ENCODE measurements around the gene CLDN25. TPM values are rescaled to one million over a fixed set of nuclear protein-coding genes. Genes with fewer than 3 reads are reported as not detected.

CLDN25 gene
- total RNA-seq (not detected), polyA plus RNA-seq (ENCODE audit: insufficient read depth, low read depth, low replicate concordance) (not detected)
- long read RNA-seq, donor 1: 0 reads
- long read RNA-seq, donor 2: 0 reads

DNA sequence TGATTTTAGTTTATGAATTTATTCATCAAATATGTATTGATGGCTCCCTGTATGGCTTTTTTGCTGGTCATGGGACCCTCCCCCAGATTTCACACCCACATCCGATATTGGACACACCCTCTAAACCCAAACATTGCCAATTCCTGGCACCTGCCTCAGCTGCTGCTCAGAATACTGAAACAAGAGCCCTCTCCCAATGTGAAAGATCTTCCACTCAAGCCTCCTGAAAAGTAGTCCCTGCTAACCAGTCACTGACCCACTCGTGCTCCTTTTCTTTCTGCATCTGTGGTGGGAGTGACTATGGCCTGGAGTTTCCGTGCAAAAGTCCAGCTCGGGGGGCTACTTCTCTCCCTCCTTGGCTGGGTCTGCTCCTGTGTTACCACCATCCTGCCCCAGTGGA lies at the start of gene CLDN25:
TSS of gene CLDN25 (plus strand) at position 301 of the 400 bp plus-strand sequence. CDS start at position 301, 0 bp downstream.
- no peak for DNase-seq
- no peaks in the 10 kb centered on the region for H3K9me3 ChIP-seq
- no peak for TF ChIP-seq POLR2A (IDR thresholded peaks at IDR 0.05)
- TF ChIP-seq, protein P1, sequence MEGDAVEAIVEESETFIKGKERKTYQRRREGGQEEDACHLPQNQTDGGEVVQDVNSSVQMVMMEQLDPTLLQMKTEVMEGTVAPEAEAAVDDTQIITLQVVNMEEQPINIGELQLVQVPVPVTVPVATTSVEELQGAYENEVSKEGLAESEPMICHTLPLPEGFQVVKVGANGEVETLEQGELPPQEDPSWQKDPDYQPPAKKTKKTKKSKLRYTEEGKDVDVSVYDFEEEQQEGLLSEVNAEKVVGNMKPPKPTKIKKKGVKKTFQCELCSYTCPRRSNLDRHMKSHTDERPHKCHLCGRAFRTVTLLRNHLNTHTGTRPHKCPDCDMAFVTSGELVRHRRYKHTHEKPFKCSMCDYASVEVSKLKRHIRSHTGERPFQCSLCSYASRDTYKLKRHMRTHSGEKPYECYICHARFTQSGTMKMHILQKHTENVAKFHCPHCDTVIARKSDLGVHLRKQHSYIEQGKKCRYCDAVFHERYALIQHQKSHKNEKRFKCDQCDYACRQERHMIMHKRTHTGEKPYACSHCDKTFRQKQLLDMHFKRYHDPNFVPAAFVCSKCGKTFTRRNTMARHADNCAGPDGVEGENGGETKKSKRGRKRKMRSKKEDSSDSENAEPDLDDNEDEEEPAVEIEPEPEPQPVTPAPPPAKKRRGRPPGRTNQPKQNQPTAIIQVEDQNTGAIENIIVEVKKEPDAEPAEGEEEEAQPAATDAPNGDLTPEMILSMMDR (IDR thresholded peaks at IDR 0.05): no peak
- H3K27me3 ChIP-seq: no peaks in the 10 kb centered on the region
- no peaks in the 10 kb centered on the region for H3K36me3 ChIP-seq (ENCODE audit: low read depth, missing control alignments)
- intact Hi-C loops (cut with DNase I; ENCODE audit: low total_unique reads): no loop called here
- 76 to 83% methylated on average over 4 of the region's 4 CpGs for WGBS, 2 donors
- no peaks in the 10 kb centered on the region for H3K4me1 ChIP-seq
- H3K4me3 ChIP-seq: no peak within 1 kb of the TSS
- no peak within 1 kb of the TSS for H3K27ac ChIP-seq

DNA sequence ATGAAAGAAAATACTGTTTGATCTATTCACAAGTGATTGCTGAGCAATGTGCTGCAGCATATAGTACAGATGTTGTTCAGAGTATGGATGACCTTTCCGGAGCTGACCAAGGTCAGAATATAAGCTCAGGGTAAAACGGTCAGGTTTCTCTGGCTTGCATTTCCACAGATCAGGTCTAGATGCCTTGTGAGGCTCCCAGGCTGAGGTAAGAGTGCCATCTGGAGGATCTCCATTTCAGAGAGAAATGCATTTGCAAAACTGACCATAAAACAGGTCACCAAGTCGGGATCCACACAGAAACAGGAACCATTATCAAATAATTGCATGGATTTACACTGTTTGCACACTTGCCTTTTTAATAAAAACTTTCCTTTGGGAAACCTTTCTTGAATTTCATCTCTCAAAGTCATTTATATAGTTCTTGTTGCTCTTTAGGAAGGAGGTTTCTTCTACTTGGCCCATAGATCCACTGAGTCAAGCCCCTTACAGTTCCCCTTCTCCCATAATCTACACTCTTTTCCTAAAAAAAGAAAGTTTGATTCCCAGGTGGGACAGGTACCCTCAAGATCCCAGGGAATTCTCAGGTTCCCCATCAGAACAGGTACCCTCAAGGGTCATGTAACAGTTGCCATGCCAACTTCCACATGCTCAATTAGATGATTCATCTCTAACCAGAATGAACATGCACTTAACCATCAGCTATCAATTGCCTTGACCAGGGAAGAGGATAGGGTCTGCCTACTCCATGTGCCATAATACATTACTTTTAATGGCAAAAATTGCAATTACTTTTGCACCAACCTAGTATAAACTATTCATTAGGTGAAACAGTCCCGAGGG lies 48.5 kb upstream of the CLDN25 start:
- intact Hi-C loops (cut with DNase I; ENCODE audit: low total_unique reads): no loop called here

DNA sequence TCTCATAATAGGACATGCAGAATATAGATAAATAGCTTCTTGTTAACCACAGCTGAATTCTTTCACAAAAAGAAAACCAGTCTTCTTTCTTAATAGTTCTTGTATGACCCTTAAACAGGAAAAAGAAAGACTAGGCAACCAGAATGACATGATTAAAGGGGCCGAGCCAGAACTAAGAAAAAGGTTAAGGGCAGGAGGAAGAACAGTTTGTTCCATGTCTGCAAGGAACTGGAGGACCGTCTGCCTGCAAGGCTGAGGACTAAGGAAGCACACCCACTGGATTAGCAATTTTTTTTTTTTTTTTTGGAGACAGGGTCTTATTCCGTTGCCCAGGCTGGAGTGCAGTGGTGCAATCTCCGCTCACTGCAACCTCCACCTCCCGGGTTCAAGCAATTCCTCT lies 47.5 kb upstream of the CLDN25 start:
- H3K4me3 ChIP-seq: no peak overlapping the region
- WGBS, 2 donors: 41 to 54% methylated on average over 4 to 5 of the region's 5 CpGs
- TF ChIP-seq, protein P1 (IDR thresholded peaks at IDR 0.05): no peak
- no peak for TF ChIP-seq POLR2A (IDR thresholded peaks at IDR 0.05)
- peaks cover 6% of the 10 kb centered on the region for H3K4me1 ChIP-seq
- H3K27ac ChIP-seq: no peak overlapping the region
- intact Hi-C loops (cut with DNase I; ENCODE audit: low total_unique reads): no loop called here
- H3K9me3 ChIP-seq: no peaks in the 10 kb centered on the region
- peak; percentile 23 for DNase-seq
- no peaks in the 10 kb centered on the region for H3K36me3 ChIP-seq (ENCODE audit: low read depth, missing control alignments)
- no peaks in the 10 kb centered on the region for H3K27me3 ChIP-seq

More for the DNA sequence above, 48.5 kb upstream of the CLDN25 start:
- TF ChIP-seq, protein P1 (IDR thresholded peaks at IDR 0.05): peak in 1 of 3 experiments; percentile 37
- TF ChIP-seq POLR2A (IDR thresholded peaks at IDR 0.05): no peak
- WGBS, 2 donors: 35 to 54% methylated on average over 4 of the region's 4 CpGs
- Histone ChIP-seq H3K4me3 (no peak overlapping the region), H3K9me3 (no peaks in the 10 kb centered on the region), H3K27ac (no peak overlapping the region), H3K4me1 (peaks cover 6% of the 10 kb centered on the region), H3K27me3 (no peaks in the 10 kb centered on the region), H3K36me3 (ENCODE audit: low read depth, missing control alignments) (no peaks in the 10 kb centered on the region)
- peak; percentile 65 for DNase-seq

DNA sequence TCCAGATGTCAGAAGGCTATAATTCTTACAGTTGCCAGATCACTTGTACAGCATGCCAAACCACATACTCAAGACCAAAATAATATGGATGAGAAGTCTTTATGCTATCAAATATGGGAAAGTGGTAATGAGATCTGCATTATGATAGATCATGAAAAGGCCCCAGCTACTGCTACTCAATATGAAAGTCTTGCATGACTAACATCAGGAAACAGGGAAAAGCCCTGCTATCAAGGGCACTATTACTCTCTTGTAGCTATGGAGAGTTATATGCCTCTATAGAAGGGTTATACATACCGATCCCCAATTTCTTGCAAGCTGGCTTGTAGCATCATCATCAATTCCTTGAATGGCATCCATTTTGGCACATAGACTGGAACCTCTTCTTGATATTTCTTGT lies 43.3 kb upstream of the CLDN25 start:
- H3K9me3 ChIP-seq: no peaks in the 10 kb centered on the region
- 100% methylated on average over 1 of the region's 1 CpG for WGBS, 2 donors
- H3K36me3 ChIP-seq (ENCODE audit: low read depth, missing control alignments): no peaks in the 10 kb centered on the region
- no peak for DNase-seq
- H3K27me3 ChIP-seq: no peaks in the 10 kb centered on the region
- intact Hi-C loops (cut with DNase I; ENCODE audit: low total_unique reads): no loop called here
- no peaks in the 10 kb centered on the region for H3K4me1 ChIP-seq
- TF ChIP-seq, protein P1 (IDR thresholded peaks at IDR 0.05): no peak
- TF ChIP-seq POLR2A (IDR thresholded peaks at IDR 0.05): no peak
- H3K27ac ChIP-seq: no peak overlapping the region
- no peak overlapping the region for H3K4me3 ChIP-seq
